ENCODE data around the gene DPM3.

GRCh38 chr1:155134880-155135414, 5.4 kb downstream of the DPM3 start:
- TF ChIP-seq CTCF (conservative IDR thresholded peaks at IDR 0.05; ENCODE audit: low read length), result no peak
- TF ChIP-seq EZH2phosphoT487 (IDR thresholded peaks at IDR 0.05; ENCODE audit: borderline replicate concordance), result no peak
